NCI-H1048 (cell line): ENCODE data around the gene TNNI3.
"Not testable (repeated sequence)": the region's sequence is repeated elsewhere in the genome, so short reads cannot be mapped to it uniquely, and the experiment has no call there.

Source experiments
- DNase-seq: peaks from one replicate; lab custom pipeline; 2025; lab: John Stamatoyannopoulos, UW

TNNI3 gene

GRCh38 chr19:55113570-55114039, 43.9 kb downstream of the TNNI3 start:
- DNase-seq: no peak

DNA sequence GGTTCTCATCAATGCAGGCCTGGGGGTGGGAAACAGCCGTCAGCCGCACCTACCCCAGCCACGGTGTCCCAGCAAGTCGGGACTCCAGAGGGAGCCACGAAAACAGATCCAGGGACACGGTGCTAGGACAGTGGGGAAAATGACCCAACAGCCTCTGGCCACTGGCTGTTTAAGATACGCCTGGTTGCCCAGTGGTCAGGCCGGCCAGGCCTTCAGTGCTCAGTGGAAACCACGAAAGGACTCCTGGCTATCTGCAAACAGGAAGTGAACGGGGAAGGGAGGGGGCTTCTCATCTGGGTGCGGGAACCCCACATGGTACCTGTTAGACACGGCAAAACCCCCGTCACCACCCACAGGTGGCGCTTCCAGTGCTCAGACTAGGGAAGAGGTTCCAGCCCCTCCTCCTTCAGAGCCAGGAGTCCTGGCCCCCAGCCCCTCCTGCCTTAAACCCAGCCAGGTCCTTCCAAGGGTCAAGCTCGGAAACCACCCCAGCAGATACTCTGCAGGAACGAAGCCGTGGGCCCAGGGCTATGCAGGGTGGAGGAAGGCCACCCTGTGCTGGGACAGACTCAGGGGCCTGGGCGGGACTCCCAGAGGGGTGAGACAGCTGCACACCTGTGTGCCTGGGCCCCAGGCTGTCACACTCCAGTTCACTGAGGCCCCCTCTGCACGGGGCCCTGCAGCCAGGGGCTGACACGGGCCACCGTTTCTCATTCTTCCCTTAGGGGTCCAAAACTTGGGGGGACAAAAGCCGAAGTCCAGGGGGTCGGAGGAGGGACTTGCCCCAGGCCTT, 44.6 kb downstream of the TNNI3 start:
- DNase-seq: no peak

DNA sequence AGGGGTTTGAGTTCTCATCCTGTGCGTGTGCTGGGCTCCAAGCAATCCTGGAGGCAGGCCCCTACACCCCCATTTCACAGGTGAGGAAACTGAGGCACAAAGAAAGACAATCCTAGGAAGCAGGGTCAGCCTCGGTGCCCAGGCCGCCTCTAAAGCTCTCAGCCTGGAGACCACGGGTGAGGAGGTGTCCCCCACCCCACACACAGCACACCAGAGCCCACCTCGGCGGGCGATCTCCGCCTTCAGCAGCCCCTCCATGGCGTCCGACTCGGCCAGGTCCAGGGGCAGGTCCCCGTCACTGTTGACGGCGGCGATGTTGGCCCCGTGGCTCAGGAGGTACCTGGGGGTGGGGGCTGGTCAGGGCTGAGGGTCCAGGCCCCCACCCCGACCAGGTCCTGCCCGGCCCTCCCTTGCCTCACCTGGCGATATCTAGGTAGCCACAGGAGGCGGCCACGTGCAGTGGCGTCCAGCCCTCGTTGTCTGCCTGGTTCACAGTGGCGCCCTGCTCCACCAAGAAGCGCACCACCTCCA, 45.2 kb downstream of the TNNI3 start:
- DNase-seq: no peak

DNA sequence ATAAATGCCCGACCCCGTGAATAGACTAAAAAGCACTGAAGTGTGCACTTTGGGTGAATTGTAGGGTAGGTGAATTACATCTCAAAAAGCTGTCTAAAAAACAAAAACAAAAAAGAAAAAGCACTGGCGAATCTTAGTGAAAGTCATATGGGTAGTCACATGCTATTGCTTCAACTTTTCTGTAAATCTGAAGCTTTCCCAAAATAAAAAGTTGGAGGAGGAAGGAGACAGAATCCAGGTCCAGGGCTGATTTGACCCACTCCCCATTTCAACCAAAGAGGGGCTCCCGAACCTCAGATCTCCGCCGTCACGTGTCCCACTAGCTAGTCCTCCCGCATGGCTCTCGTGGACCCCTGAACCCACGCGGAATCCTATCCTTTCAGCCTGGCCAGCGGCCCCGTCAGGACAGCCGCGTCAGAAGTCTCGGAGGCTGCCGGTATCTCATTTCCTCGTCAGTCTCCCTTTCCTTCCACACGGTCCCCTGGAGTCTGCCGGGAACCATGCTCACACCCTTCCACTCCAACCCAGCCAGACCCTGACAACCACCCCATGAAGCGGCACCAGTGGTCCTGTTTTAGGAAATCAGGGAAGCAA, 46.2 kb downstream of the TNNI3 start:
- DNase-seq: no peak

- DNase-seq: no peak
Observed at GRCh38 chr19:55109527-55110291, 47.8 kb downstream of the TNNI3 start.

DNA sequence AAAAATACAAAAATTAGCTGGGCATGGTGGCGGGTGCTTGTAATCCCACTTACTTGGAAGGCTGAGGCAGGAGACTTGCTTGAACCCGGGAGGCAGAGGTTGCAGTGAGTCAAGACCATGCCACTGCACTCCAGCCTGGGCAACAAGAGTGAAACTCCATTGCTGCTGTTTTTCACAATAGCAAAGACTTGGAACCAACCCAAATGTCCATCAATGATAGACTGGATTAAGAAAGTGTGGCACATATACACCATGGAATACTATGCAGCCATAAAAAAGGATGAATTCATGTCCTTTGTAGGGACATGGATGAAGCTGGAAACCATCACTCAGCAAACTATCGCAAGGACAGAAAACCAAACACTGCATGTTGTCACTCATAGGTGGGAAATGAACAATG, 50.3 kb downstream of the TNNI3 start:
- DNase-seq: not testable (repeated sequence)

DNA sequence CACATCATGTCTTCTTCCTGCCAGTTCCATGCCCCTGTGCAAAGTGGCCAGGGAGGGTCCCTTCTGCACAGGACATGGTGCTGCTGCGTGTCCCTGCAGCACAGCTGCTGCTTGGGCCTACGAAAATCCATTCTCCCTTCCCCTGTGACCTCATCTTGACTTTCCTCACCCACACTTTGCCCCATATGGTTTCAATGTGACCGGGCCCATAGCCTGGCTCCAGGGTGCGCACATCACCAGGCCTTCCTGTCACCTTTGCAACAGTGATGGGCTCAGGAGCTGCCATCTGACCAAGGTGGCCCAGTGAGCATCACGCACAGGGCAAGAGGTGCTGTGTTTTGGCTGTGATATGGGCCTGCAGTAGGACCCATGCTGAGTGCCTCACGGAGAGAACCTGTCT, 50.9 kb downstream of the TNNI3 start:
- no peak for DNase-seq

- no peak for DNase-seq
Observed at GRCh38 chr19:55105237-55105636, 52.3 kb downstream of the TNNI3 start.

DNA sequence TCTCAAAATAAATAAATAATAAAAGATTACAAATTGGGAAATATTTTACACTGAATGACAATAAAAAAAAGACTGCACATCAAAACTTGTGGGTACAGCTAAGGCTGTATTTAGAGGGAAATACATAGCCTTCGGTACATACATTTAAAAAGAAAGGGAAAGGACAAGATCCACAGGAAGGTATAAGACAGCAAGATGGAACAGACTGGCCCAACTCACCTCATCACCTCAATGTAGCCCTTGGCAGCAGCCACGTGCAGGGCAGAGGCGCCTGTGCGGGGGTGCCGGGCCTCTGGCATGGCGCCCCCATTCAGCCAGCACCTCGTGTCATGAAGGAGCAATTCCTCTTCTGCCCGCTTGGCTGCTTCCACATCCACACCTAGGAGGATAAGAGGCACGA, 54.3 kb downstream of the TNNI3 start:
- no peak for DNase-seq
